HEK293T (cell line): ENCODE measurements around the gene EPS8.

ENCODE experiments used
- ARNT ChIP-seq: fragments of 450-650 bp; IDR thresholded peaks from 2 replicates; pipeline ENCODE4 v1.6.1; 2017; ENCODE audit warnings: mild to moderate bottlenecking
- BHLHE40 ChIP-seq: fragments of 450-650 bp; IDR thresholded peaks from 2 replicates; pipeline ENCODE4 v1.6.1; 2016; ENCODE audit warnings: mild to moderate bottlenecking, moderate library complexity, borderline replicate concordance
- CTBP1 ChIP-seq: fragments of 450-650 bp; IDR thresholded peaks from 2 replicates; pipeline ENCODE4 v1.6.1; 2016; ENCODE audit warnings: borderline replicate concordance
- ELF4 ChIP-seq: fragments of 450-650 bp; IDR thresholded peaks from 2 replicates; pipeline ENCODE4 v1.6.1; 2017; ENCODE audit warnings: antibody characterized with exemption
- FOXA1 ChIP-seq: fragments of 450-650 bp; IDR thresholded peaks from 2 replicates; pipeline ENCODE4 v1.6.1; 2016; ENCODE audit warnings: mild to moderate bottlenecking
- FOXK2 ChIP-seq: fragments of 450-650 bp; IDR thresholded peaks from 2 replicates; pipeline ENCODE4 v1.6.1; 2016; ENCODE audit warnings: mild to moderate bottlenecking
- HDGF ChIP-seq: fragments of 450-650 bp; IDR thresholded peaks from 2 replicates; pipeline ENCODE4 v1.6.1; 2017; ENCODE audit warnings: antibody characterized with exemption, borderline replicate concordance
- NFRKB ChIP-seq: fragments of 450-650 bp; IDR thresholded peaks from 2 replicates; pipeline ENCODE4 v1.6.1; 2016; ENCODE audit warnings: mild to moderate bottlenecking, moderate library complexity
- SP1 ChIP-seq: fragments of 450-650 bp; IDR thresholded peaks from 2 replicates; pipeline ENCODE4 v1.6.1; 2017
- SUZ12 ChIP-seq: fragments of 450-650 bp; IDR thresholded peaks from 2 replicates; pipeline ENCODE4 v1.6.1; 2016; ENCODE audit warnings: mild to moderate bottlenecking
- TARDBP ChIP-seq: fragments of 450-650 bp; IDR thresholded peaks from 2 replicates; pipeline ENCODE4 v1.6.1; 2016
- ZNF384 ChIP-seq: fragments of 450-650 bp; IDR thresholded peaks from 2 replicates; pipeline ENCODE4 v1.6.1; 2016
- TF ChIP-seq, protein P1 (sequence below): fragments of 450-650 bp; IDR thresholded peaks from 2 replicates; pipeline ENCODE4 v1.6.1; 2016

DNA sequence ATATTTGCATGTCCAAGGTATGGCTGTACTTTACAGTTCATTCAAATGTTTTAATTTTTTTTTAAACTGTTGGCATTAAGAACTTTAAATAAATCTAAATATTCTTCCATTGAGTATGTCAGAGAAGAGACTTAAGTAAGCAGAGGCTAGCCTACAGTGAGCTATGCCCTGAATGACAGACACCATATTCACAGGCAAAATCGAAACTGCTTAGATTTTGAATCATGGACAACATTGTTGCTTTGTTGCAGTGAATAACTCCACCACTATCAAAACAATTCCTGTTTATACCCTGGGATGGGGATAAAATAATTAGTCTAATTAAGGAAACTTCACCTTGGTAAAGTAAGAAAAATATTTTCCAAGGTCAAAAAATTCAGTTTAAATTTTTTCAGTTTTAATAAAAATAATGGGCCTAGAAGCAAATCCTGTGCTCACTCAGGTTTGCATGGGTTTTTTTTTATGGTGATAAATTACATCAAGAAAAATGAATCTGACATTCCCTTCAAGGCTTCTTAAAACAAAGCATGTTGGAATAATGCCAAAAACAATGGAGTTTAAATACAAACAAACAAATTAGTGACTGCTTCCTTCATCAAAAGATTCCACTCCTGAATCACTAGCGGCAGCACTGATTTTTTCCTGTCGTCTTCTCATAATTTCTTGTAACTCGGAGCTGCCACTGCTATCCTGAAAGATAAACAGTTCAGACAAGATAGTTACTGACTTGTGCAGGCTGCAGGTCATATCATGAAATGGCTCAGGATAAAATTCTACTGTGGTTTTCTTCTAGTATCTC is 168.2 kb downstream of the EPS8 start:
- TF ChIP-seq FOXA1 (no peak), SP1 (no peak), BHLHE40 (no peak), ZNF384 (no peak), TARDBP (no peak), SUZ12 (no peak), CTBP1 (no peak), ELF4 (no peak), FOXK2 (no peak), NFRKB (no peak), ARNT (no peak), HDGF (no peak)
- TF ChIP-seq, protein P1, sequence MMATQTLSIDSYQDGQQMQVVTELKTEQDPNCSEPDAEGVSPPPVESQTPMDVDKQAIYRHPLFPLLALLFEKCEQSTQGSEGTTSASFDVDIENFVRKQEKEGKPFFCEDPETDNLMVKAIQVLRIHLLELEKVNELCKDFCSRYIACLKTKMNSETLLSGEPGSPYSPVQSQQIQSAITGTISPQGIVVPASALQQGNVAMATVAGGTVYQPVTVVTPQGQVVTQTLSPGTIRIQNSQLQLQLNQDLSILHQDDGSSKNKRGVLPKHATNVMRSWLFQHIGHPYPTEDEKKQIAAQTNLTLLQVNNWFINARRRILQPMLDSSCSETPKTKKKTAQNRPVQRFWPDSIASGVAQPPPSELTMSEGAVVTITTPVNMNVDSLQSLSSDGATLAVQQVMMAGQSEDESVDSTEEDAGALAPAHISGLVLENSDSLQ, result no peak
